HEK293 (cell line): ENCODE results near the gene DNAJB14.

ENCODE experiments used
- CTCF ChIP-seq: fragments of 450-650 bp; formaldehyde crosslinking; IDR thresholded peaks from 2 replicates; pipeline ENCODE4 v1.5.1; 2016; ENCODE audit warnings: missing biosample characterization, missing genetic modification characterization
- GFI1B ChIP-seq: fragments of 450-650 bp; formaldehyde crosslinking; IDR thresholded peaks from 2 replicates; pipeline ENCODE4 v1.5.1; 2016; ENCODE audit warnings: missing biosample characterization, missing genetic modification characterization
- SALL2 ChIP-seq: fragments of 450-650 bp; formaldehyde crosslinking; IDR thresholded peaks from 2 replicates; pipeline ENCODE4 v1.5.0; 2017; ENCODE audit warnings: missing biosample characterization, mild to moderate bottlenecking, missing genetic modification characterization, borderline replicate concordance
- TRIM28 ChIP-seq: IDR thresholded peaks from 2 replicates; pipeline ENCODE4 v1.6.1; 2011; ENCODE audit warnings: low read length, control low read depth, borderline replicate concordance
- ZEB2 ChIP-seq: fragments of 450-650 bp; formaldehyde crosslinking; IDR thresholded peaks from 2 replicates; pipeline ENCODE4 v1.5.1; 2016; ENCODE audit warnings: missing biosample characterization, missing genetic modification characterization
- ZNF302 ChIP-seq: fragments of 450-650 bp; formaldehyde crosslinking; IDR thresholded peaks from 2 replicates; pipeline ENCODE4 v1.5.1; 2016; ENCODE audit warnings: missing biosample characterization, missing genetic modification characterization, low read depth
- ZNF561 ChIP-seq: fragments of 450-650 bp; IDR thresholded peaks from 2 replicates; pipeline ENCODE4 v1.5.1; 2018; ENCODE audit warnings: missing biosample characterization, missing genetic modification characterization, borderline replicate concordance
- ZNF580 ChIP-seq: fragments of 450-650 bp; formaldehyde crosslinking; IDR thresholded peaks from 2 replicates; pipeline ENCODE4 v1.5.1; 2016; ENCODE audit warnings: missing biosample characterization, missing genetic modification characterization
- ZNF654 ChIP-seq: fragments of 450-650 bp; formaldehyde crosslinking; IDR thresholded peaks from 2 replicates; pipeline ENCODE4 v1.5.1; 2016; ENCODE audit warnings: low read depth, missing biosample characterization, missing genetic modification characterization
- ZNF660 ChIP-seq: fragments of 450-650 bp; IDR thresholded peaks from 2 replicates; pipeline ENCODE4 v1.5.1; 2018; ENCODE audit warnings: missing biosample characterization, mild to moderate bottlenecking, missing genetic modification characterization
- ZNF707 ChIP-seq: fragments of 450-650 bp; formaldehyde crosslinking; IDR thresholded peaks from 2 replicates; pipeline ENCODE4 v1.5.1; 2016; ENCODE audit warnings: missing biosample characterization, missing genetic modification characterization

- no peak for TF ChIP-seq ZNF302 (tag by site-specific recombination)
- no peak for TF ChIP-seq CTCF
- TF ChIP-seq ZNF580 (tag by site-specific recombination), result no peak
- TF ChIP-seq ZNF707 (tag by site-specific recombination), result no peak
- TF ChIP-seq TRIM28, result no peak
- no peak for TF ChIP-seq SALL2 (tag by site-specific recombination)
- TF ChIP-seq ZNF561 (tag by site-specific recombination), result no peak
- no peak for TF ChIP-seq GFI1B (tag by site-specific recombination)
- TF ChIP-seq ZEB2, result no peak
- no peak for TF ChIP-seq ZNF654 (tag by site-specific recombination)
- no peak for TF ChIP-seq ZNF660
Measured at GRCh38 chr4:99853190-99853589, 93.2 kb downstream of the DNAJB14 start.
